ENCODE data around the gene PLPPR2.
"Not testable (repeated sequence)": the region's sequence is repeated elsewhere in the genome, so short reads cannot be mapped to it uniquely, and the experiment has no call there.

Gene PLPPR2, protein sequence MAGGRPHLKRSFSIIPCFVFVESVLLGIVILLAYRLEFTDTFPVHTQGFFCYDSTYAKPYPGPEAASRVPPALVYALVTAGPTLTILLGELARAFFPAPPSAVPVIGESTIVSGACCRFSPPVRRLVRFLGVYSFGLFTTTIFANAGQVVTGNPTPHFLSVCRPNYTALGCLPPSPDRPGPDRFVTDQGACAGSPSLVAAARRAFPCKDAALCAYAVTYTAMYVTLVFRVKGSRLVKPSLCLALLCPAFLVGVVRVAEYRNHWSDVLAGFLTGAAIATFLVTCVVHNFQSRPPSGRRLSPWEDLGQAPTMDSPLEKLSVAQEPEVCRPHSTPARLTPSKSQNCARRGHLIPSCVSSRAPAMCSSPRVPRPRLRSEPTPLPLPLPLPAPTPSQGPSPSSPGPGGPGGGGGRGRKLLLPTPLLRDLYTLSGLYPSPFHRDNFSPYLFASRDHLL

DNA sequence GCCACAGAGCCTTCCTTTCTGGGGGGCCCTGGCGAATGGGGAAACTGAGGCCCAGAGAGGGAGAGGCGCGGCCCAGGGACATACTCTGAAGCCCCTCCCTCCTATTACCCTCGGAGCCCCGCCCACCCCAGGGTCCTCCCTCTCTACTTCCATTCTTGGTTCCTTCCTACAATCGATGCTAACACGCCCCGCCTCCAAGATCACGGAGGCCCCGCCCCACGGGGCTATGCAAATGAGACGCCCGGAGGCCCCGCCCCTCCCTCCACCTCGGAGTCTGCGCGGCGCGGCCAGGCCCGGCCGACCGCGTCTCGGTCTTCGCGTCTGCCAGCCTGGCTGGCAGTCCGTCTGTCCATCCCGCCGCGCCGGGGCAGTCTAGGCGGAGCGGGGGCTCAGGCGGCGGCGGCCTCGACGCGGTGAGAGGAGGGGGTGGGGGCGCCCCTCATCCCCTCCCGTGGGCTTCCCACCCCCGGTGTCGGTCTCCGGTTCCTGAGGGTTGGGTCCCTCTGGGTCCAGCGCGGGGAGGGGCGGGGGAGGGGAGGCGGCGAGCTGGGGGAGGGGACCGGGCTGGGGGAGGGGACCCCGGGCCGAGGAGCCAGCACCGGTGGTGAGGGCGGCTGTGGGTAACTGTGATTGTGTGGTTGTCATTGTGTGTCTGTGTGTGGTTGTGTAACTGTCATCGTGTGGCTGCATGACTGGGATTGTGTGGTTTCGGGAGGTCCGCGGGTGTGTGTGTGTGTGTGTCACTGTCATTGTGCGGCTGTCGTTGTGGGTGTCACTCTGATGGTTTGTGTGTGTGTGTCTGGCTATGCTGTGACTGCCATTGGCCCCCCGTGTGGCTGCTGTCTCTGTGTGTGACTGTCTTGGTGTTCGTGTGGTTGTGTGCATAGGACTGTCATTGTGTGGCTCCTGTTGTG is at the start of gene PLPPR2:
Gene PLPPR2 (plus strand): TSS at position 273 of the 914 bp plus-strand sequence. CDS start 2,242 bp downstream, outside the sequence.
- peak; percentile 51 to 63 for DNase-seq (ENCODE audit: low read depth in 1 of 2, low spot score in 1 of 2)

DNA sequence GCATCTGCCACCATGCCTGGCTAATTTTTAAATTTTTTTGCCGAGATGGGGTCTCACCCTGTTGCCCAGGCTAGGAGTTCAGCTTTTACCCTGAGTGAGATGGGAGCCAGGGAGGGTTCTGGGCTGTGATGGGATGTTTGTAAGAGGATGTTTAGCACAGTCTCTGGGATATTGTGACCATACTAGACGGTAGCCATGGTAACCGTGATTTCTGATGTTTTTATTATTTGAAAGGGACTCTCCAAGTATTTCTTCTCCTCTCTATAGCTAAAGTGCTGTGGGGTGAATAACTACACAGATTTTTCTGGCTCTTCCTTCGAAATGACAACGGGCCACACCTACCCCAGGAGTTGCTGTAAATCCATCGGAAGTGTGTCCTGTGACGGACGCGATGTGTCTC is 48.9 kb upstream of the PLPPR2 start:
- no peak for DNase-seq (ENCODE audit: low read depth in 1 of 2, low spot score in 1 of 2)

DNA sequence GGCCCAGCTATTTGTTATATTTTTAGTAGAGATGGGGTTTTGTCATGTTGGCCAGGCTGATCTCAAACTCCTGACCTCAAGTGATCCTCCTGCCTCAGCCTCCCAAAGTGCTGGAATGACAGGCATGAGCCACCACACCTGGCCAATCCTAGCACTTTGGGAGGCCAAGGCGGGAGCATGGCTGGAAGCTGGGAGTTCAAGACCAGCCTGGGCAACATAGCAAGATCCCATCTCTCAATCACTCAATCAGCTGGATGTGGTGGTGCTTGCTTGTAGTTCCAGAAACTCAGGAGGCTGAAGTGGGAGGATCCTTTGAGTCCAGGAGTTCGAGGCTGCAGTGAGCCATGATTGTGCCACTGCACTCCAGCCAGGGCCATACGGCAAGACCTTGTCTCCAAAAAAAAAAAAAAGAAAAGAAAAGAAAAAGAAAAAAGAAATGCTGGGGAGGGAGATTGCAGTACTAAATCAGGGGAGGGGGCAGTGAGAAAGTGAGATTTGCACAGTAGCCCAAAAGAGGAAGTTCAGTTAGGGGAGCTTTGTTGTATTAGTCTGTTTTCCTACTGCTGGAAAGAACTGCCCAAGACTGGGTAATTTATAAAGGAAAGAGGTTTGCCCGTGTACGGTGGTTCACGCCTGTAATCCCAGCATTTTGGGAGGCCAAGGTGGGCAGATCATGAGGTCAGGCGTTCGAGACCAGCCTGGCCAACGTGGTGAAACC is 34.8 kb upstream of the PLPPR2 start:
- DNase-seq (ENCODE audit: low read depth in 1 of 2, low spot score in 1 of 2), result not testable (repeated sequence)

DNA sequence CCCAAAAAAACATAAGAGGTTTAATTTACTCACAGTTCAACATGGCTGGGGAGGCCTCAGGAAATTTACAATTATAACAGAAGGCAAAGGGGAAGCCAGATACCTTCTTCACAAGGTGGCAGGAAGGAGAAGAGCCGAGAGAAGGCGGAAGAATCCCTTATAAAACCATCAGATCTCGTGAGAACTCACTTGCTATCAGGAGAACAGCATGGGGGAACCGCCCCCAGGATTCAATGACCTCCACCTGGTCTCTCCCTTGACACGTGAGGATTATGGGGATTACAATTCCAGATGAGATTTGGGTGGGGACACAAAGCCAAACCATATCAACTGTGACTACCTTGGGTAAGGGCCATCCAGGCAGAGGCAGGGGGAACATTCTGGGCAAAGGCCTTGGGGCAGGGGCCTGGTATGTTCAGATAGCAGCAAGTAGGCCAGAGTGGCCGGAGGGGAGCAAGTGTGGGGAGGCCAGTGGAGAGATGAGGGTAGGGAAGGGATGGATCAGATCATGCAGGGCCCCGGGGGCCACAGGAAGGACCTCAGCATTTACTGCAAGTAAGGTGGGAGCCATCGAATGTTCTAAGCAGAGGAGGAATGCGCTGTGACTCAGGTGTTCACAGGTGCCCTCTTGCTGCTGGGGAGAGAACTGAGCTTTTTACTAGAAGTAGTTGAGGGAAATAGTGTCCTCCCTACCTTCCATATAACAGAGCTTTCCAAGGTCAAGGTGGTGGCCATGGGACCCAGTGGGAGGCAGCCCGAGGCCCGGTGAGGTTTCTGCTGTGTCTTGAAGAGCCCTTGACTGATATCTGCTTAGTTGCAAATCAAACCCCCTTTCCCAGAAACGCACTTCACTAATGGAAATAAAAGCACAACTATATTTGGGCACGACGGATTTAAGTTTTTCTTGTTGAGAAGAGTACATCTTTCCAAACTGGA is 33.8 kb upstream of the PLPPR2 start:
- no peak for DNase-seq (ENCODE audit: low read depth in 1 of 2, low spot score in 1 of 2)

DNA sequence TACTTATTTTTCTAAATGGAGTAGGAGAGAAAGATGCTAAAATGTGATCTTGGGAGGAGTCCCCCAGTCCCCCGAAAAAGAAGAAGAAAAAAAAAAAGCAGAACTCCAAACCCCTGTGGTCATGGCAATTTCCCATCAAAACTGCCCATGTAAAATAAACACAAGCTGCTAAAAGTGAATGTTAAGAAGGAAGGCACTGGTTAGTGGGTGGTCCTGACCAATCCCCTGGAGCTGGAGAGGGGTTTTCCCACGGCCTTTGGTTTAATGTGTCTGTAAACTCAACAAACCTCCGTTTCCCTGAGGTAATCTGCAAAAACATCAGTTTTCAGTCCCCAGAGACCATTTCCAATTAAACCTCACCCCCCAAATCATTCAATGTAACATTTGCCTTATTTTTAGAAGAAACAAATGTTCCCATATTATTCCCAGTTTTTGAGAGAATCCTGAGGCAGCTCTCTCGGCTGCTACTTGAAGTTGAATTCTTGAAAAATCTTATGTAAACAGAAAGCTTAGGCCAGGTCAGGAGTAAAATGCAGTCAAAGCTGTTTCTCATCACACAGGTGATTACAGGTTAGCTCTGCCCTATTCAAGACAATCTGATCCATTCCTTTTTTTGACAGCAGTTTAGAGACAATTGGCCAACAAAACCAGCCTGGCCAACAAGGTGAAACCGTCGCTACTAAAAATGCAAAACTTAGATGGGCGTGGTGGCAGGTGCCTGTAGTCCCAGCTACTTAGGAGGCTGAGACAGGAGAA is 32.8 kb upstream of the PLPPR2 start:
- no peak for DNase-seq (ENCODE audit: low read depth in 1 of 2, low spot score in 1 of 2)

DNA sequence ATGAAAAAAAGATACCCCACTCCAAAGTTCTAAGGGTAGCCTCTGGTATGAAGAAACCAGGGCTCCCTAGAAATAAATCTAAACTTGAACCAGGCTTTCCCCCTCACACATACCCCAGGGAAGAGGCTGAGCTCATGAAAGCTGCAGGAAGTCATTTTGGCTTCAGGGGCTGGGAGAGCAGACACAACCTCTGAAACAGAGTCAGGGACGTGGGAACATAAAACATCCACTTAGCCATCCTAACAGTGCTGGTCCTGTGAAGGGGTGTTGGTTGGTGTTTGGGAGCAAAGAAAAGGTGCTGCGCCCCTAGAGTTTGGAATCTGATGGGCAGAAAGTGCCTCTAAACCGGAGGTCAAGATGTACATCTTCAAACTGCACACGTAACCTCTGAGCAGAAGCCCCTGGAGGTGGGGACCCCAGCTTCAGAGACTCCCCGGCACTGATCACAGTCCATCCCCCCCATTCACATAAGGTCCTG is 31.6 kb upstream of the PLPPR2 start:
- DNase-seq (ENCODE audit: low read depth in 1 of 2, low spot score in 1 of 2), result no peak

DNA sequence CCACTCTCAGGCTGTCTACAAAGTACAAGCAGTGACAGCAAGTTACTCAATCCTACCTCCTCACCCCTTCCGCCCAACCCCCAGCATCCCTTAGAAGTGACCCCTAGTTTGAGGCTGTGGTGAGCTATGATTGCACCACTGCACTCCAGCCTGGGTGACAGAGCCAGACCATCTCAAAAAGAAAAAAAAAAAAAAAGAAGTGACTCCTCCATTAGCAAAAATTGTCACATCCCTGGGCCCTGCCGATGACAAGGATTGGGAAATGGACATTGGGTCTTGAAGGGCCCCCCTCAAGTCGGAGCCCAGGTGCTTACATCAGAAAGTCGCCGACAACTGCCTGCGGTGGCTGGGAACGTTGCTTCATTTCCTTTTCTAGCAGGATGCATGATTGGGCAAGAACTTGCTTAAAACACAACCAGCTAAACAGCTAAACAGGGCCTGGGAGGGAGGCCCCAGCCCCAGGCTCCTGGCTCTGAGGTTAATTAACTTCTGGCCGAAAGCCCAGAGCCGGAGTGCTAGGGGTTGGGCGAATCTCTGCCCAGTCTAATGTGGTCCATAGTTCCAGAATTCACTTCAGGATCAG is 31.1 kb upstream of the PLPPR2 start:
- no peak for DNase-seq (ENCODE audit: low read depth in 1 of 2, low spot score in 1 of 2)

DNA sequence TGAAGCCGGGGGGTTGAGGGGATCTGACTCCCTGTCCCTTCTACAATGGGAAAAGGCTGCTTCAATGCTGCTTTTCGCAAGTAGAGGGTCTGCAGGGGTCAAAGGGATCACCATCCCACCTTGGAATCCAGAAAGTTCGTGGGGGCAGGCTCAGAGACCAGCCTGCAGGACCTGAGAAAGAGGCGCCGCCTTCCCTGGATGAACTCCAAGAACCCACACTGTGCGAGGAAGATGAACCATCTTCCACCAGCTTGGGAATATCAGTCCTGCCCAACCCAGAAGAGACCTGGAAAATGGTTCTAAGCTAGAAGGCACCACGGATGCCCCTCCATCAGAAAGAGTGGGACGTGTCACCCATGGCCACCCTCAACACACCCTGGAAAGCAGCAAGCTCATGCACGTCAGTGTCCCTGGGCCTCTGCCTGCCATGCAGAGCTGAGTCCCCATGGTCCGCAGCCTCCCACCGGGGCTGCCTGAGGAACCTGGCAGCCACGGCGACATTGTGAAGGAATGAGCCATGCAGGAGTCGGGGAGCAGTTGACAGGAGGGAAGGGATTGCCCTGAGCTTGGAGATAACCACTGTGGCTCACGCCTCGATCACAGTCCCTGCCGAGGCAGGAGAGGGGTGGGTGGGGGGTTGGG is 30.4 kb upstream of the PLPPR2 start:
- no peak for DNase-seq (ENCODE audit: low read depth in 1 of 2, low spot score in 1 of 2)

DNA sequence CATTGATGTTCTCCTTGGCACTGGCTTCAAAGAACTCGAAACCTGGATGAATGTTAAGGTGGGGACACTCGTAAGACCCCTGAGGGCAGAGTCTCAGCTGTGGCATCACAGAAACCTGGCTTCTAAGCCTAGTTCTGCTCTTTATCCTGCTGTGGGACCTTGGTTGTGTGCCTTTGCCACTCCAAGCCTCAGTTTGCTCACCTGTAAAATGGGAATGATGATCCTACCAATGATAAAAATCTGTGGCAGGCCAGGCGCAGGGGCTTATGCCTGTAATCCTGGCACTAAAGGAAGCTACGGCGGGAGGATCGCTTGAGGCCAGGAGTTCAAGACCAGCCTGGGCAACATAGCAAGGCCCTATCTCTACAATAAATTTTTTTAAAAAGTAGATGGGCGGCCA is 29.7 kb upstream of the PLPPR2 start:
- no peak for DNase-seq (ENCODE audit: low read depth in 1 of 2, low spot score in 1 of 2)

DNA sequence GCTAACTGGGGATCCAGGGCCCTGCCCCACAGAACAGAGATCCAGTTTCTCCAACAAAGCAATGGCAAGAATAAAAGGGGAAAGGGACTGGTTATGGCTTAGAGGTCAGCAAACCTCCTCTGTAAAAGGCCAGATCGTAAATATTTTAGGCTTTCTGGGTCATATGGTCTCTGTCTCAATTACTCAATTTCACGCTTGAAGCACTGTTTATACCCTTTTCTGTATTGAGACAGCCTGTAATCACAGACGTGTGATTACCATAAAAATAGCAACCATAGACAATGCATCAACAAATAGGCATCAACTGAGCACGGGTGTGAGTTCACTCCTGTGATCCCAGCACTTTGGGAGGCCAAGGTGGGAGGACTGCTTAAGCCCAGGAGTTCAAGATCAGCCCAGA is 25.1 kb upstream of the PLPPR2 start:
- no peak for DNase-seq (ENCODE audit: low read depth in 1 of 2, low spot score in 1 of 2)

DNA sequence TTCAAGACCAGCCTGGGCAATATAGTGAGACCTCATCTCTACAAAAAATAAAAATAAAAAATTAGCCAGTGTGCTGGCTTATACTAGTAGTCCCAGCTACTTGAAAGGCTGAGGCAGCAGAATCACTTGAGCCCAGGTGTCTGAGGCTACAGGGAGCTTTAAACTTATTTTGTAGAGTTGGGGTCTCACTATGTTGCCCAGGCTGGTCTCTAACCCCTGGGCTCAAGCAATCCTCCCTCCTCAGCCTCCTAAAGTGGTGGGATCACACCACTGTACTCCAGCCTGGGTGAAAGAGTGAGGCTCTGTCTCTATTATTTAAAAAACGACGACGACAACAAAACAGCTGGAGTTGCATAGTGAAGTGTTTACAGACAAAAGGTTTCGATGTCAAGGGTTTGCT is 23.7 kb upstream of the PLPPR2 start:
- no peak for DNase-seq (ENCODE audit: low read depth in 1 of 2, low spot score in 1 of 2)

DNA sequence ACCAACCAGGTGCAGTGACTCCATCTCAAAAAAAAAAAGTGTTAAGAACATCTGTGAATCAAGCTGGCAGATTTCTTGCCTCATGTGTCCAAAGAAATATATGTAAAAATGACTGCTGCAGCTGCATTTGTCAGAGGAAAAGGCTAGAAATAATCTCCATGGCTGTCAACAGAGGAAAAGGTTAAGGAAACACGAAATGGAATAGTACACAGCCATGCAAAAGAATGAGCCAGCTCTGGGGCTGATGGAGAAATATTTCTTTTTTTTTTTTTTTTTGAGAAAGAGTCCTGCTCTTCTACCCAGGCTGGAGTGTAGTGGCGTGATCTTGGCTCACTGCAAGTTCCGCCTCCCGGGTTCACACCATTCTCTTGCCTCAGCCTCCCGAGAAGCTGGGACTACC is 22.4 kb upstream of the PLPPR2 start:
- DNase-seq (ENCODE audit: low read depth in 1 of 2, low spot score in 1 of 2), result no peak

DNA sequence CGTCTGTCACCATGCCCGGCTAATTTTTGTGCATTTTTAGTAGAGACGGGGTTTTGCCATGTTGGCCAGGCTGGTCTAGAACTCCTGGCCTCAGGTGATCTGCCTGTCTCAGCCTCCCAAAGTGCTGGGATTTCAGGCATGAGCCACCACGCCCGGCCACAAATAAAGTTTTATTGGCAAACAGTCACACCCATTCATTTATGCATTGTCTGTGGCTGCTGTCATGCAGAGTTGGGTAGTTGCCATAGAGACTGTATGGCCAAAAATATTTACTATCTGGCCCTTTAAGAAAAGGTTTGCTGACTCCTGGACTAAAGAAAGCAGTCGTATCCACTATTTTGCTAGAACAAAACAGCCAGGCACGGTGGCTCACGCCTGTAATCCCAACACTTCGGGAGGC is 21.4 kb upstream of the PLPPR2 start:
- not testable (repeated sequence) for DNase-seq (ENCODE audit: low read depth in 1 of 2, low spot score in 1 of 2)

DNA sequence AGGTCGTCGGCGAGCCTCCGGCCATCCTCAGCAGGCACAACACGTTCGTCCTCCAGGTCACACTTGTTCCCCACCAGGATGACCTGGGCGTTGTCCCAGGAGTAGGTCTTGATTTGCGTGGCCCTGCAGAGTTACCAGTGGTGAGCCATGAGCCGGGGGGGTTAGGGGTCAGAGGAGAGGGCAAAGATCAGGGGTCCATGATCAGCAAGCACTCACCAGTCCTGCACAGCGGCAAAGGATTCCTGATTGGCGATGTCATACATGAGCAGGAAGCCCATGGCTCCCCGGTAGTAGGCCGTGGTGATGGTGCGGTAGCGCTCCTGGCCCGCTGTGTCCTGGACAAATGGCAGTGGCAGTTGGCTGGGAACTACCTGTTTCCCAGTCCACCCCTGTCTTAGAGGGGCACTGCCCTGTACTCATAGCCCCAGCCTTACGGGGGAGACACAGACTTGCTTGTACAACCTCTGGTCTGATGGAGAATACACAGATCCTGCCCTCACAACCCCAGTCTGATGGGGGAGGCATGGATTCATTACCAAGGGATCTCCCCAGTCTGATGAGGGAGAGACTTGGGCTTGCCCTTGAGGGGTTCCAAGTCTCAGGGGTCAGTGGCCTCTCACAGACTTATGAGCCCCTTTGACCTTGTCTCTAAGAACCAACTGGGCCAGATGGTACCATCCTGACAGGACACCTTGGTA is 19.6 kb upstream of the PLPPR2 start:
- DNase-seq (ENCODE audit: low read depth in 1 of 2, low spot score in 1 of 2), result no peak

DNA sequence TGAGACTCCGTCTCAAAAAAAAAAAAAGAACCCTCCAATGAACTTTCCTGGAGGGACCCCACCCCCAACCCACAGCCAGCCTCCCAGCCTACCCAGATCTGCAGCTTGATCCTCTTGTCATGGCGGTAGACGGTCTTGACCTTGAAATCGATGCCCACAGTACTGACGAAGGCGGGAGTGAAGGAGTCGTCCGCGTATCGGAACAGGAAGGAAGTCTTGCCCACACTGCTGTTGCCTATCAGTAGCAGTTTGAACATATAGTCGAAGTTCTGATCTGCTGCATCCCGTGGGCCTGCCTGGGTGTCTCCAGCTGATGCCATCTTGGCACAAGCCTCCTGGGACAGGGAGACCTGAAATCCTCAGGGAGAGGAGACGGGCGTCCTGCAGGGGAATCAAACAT is 18.2 kb upstream of the PLPPR2 start:
- DNase-seq (ENCODE audit: low read depth in 1 of 2, low spot score in 1 of 2), result no peak

DNA sequence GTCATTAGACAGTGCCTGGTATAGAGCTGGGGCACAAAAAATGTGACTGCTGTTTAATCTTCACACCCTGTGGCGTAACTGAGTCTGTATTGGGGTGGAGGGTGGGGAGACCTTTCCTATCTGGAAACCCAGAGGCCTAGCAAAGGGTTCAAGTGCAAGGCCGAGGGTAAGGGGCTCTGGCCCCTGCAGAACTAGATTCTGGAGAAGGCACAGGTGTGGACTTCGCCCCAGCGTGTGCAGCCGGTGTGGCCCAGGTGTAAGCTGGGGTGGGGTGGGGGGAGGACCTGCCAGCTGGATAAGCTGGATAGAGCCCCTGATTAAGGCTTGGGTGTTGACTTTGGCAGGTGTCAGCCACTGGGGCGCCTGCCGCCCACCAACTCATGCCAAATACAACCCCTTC is 17.1 kb upstream of the PLPPR2 start:
- no peak for DNase-seq (ENCODE audit: low read depth in 1 of 2, low spot score in 1 of 2)

DNA sequence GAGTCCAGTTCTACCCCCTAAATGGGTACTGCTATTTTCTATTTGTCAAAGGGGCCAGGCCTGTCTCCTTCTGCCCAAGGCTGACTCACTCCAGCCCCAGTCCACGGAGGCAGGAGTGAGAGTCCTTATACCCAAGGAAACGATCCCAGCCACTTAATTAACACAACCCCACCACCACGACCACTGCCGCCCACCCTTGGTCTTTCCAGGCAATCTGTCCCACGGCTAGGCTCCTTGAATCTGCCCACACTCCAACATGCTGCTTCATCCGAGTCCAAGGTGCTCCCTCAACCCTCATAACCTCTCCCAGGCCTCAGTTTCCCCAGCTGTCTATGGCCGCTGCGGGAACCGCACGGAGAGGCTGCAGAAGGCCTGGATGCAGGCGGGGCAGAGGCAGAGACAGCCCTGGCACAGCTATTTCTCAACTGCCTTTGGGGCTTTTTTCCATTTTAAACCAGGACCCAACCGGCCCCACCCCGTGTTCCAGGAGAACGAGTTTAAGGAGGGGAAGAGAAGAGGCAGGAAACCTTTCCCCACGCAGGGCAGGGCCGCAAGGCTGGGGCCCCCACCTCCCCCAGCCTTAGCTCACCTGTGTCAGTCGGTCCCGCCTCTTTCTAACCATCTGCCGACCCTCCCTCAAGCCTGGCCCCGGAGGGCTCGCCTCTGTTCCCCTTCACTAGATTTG is 16.5 kb upstream of the PLPPR2 start:
- no peak for DNase-seq (ENCODE audit: low read depth in 1 of 2, low spot score in 1 of 2)
